Calu3 (cell line): ENCODE data around the gene TTLL5. TPM values are rescaled to one million over a fixed set of nuclear protein-coding genes. Genes with fewer than 3 reads are reported as not detected.

ENCODE experiments used
- BruUV-seq: library from RNA; stranded (reverse); fragments of 400-500 nt; replicated peaks from 2 replicates; lab custom pipeline; 2021; lab: Mats Ljungman, UMichigan
- CTCF ChIA-PET: fragments of 300-600 bp; sonication (Branson Sonifier 250); formaldehyde crosslinking; loops from one replicate; lab custom pipeline; 2022; ENCODE audit warnings: antibody characterized with exemption; lab: Charles Lee
- DNase-seq: peaks from one replicate; pipeline ENCODE4 v3.0.0; 2022
- H3K27ac Mint-ChIP-seq: one replicate; pipeline ENCODE4 v1.8.0; 2022; ENCODE audit warnings: mixed read lengths; ENCODE audit not compliant: unreplicated experiment
- H3K27me3 Mint-ChIP-seq: one replicate; pipeline ENCODE4 v1.8.0; 2022; ENCODE audit warnings: mixed read lengths; ENCODE audit not compliant: unreplicated experiment
- H3K36me3 Mint-ChIP-seq: one replicate; pipeline ENCODE4 v1.8.0; 2022; ENCODE audit warnings: mild to moderate bottlenecking, moderate library complexity, mixed read lengths; ENCODE audit not compliant: insufficient read depth, unreplicated experiment
- H3K4me1 Mint-ChIP-seq: one replicate; pipeline ENCODE4 v1.8.0; 2022; ENCODE audit warnings: mild to moderate bottlenecking, low read depth, mixed read lengths; ENCODE audit not compliant: unreplicated experiment
- H3K4me3 Mint-ChIP-seq: one replicate; pipeline ENCODE4 v1.8.0; 2022; ENCODE audit warnings: mild to moderate bottlenecking, low read depth, moderate library complexity, mixed read lengths; ENCODE audit not compliant: unreplicated experiment
- H3K9me3 Mint-ChIP-seq: one replicate; pipeline ENCODE4 v1.8.0; 2022; ENCODE audit warnings: low read depth, mixed read lengths; ENCODE audit not compliant: unreplicated experiment
- intact Hi-C: fragments of 100-400 bp; cut with micrococcal nuclease; formaldehyde crosslinking; loops from one replicate; pipeline ENCODE4 v1.10.0; 2022; ENCODE audit not compliant: unreplicated experiment
- total RNA-seq: library from RNA; stranded (reverse); gene quantifications from 2 replicates; pipeline ENCODE4 v1.2.3, GENCODE V29; 2022
- TF ChIP-seq, protein P1 (sequence below): fragments of 200-600 bp; IDR thresholded peaks from one replicate; pipeline ENCODE4 v1.8.0; 2022; ENCODE audit warnings: antibody characterized with exemption; ENCODE audit not compliant: unreplicated experiment

Gene TTLL5
- total RNA-seq, 1 experiment from 2014 or later = 47.5 TPM

DNA sequence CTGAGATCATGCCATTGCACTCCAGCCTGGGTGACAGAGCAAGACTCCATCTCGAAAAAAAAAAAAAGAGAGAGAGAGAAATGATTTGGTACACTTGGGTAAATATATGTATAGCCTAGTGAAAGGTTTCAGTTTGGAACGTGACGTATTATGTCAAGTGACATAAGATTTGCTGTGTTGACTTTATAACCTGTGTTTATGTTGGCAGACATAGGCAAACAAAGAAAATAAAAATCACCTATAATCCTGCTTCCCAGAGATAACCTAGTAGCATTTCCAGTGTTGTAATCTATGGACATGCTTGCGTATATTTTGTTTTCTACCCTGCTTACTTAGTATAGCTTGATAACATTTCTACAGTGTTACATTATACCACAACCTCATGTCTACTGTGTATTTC is 17.1 kb upstream of the TTLL5 start:
- Mint-ChIP-seq H3K36me3 (peaks cover 6% of the 10 kb centered on the region), H3K27me3 (no peaks in the 10 kb centered on the region), H3K4me1 (no peaks in the 10 kb centered on the region), H3K27ac (no peak overlapping the region), H3K9me3 (no peaks in the 10 kb centered on the region), H3K4me3 (no peak overlapping the region)
- DNase-seq = no peak
- CTCF ChIA-PET = no interaction called here
- intact Hi-C loops = no loop called here
- TF ChIP-seq, protein P1, sequence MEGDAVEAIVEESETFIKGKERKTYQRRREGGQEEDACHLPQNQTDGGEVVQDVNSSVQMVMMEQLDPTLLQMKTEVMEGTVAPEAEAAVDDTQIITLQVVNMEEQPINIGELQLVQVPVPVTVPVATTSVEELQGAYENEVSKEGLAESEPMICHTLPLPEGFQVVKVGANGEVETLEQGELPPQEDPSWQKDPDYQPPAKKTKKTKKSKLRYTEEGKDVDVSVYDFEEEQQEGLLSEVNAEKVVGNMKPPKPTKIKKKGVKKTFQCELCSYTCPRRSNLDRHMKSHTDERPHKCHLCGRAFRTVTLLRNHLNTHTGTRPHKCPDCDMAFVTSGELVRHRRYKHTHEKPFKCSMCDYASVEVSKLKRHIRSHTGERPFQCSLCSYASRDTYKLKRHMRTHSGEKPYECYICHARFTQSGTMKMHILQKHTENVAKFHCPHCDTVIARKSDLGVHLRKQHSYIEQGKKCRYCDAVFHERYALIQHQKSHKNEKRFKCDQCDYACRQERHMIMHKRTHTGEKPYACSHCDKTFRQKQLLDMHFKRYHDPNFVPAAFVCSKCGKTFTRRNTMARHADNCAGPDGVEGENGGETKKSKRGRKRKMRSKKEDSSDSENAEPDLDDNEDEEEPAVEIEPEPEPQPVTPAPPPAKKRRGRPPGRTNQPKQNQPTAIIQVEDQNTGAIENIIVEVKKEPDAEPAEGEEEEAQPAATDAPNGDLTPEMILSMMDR = no peak
- no TSS peak for BruUV-seq

DNA sequence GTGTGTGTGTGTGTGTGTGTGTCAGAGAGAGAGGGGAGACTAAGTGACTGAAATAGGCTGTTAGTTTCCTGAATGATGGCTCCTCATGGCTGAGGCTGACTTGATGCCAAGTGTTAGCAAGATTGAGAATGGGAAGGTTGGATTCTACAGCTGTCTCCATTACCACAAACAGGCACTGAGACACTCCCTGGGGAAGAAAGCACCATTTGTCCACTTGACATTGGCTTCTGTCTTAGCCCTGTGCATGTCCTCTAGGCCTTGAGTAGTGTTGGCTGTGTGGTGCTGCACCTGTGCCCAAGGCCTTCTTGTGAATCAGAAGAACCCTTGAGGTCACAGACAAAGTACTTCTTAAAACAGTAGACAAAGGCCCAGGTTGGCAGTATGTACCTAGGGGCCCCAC is 16.0 kb upstream of the TTLL5 start:
- Mint-ChIP-seq H3K27me3 (no peaks in the 10 kb centered on the region), H3K9me3 (no peaks in the 10 kb centered on the region), H3K36me3 (peaks cover 6% of the 10 kb centered on the region), H3K27ac (no peak overlapping the region), H3K4me1 (no peaks in the 10 kb centered on the region), H3K4me3 (no peak overlapping the region)
- BruUV-seq = no TSS peak
- TF ChIP-seq, protein P1 = no peak
- CTCF ChIA-PET = interaction anchor here (0.7 kb wide), 1 partner anchor 13 kb away, joined by 3 read pairs; no protein-coding TSS in a partner anchor
- no peak for DNase-seq
- intact Hi-C loops = no loop called here

DNA sequence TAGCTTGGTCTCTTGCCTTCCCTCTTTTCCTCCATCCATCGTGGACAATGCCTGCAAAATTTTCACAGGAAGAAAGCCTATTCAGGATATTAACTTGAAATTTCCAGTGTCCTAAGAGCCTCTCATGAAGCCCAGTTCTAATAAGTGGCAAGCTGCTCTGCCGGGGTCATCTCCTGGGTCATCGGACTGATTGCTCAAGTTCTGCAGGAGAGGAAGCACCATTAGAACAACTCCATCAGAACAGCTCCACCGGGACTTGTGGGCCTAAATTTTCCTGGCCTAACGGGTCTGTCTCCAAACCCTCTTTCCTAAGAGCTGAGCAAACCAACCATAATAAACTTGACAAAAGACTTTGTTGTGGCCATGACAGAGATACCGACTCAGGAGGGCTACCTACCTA is 14.3 kb upstream of the TTLL5 start:
- CTCF ChIA-PET = no interaction called here
- Mint-ChIP-seq H3K4me1 (no peaks in the 10 kb centered on the region), H3K27me3 (no peaks in the 10 kb centered on the region), H3K9me3 (no peaks in the 10 kb centered on the region), H3K27ac (no peak overlapping the region), H3K4me3 (no peak overlapping the region), H3K36me3 (peaks cover 6% of the 10 kb centered on the region)
- TF ChIP-seq, protein P1 = no peak
- intact Hi-C loops = no loop called here
- no peak for DNase-seq
- BruUV-seq = no TSS peak

DNA sequence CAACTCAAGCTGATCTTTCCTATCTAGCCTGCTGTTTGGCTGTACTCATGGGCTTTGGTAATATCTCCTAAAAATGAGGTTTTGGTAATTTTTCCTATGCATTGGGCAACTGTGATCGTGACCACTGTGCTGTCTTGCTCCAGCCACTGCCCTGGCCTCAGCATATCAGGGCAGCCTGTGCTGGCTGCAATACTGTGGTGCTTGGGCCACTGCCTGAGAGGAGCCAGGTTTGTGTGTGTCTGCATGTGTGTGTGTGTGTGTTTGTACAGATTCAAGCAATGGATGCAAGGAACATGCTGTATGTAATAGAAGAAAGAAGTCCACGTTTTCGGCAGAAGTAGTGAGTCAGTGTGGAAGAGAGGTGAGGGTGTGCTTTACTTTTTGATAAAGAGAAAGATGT is 13.4 kb upstream of the TTLL5 start:
- intact Hi-C loops = no loop called here
- H3K4me1 Mint-ChIP-seq = no peaks in the 10 kb centered on the region
- no TSS peak for BruUV-seq
- no peak overlapping the region for H3K4me3 Mint-ChIP-seq
- H3K36me3 Mint-ChIP-seq = peaks cover 6% of the 10 kb centered on the region
- no peaks in the 10 kb centered on the region for H3K9me3 Mint-ChIP-seq
- H3K27me3 Mint-ChIP-seq = no peaks in the 10 kb centered on the region
- no peak for DNase-seq
- CTCF ChIA-PET = no interaction called here
- H3K27ac Mint-ChIP-seq = no peak overlapping the region
- TF ChIP-seq, protein P1 = no peak
